MV-4-11 (cell line): Measurements from ENCODE around the gene PRR15L.
"Not testable (repeated sequence)": the region's sequence is repeated elsewhere in the genome, so short reads cannot be mapped to it uniquely, and the experiment has no call there.

ENCODE experiments used
- DNase-seq: peaks from one replicate; lab custom pipeline; 2025; lab: John Stamatoyannopoulos, UW

Gene PRR15L

GRCh38 chr17:47957591-47958490, at the start of gene PRR15L:
TSS of gene PRR15L (minus strand) at chr17:47957883. CDS start at chr17:47953234, 4,649 bp downstream.
- DNase-seq, result no peak

GRCh38 chr17:48006936-48007709, 49.4 kb upstream of the PRR15L start:
- DNase-seq, result peak; percentile 28

- no peak for DNase-seq
Observed at GRCh38 chr17:48004983-48005382, 47.3 kb upstream of the PRR15L start.

- DNase-seq, result no peak
Observed at GRCh38 chr17:48003417-48004151, 45.9 kb upstream of the PRR15L start.

GRCh38 chr17:48002916-48003416, 45.3 kb upstream of the PRR15L start:
- no peak for DNase-seq

GRCh38 chr17:48002266-48002915, 44.7 kb upstream of the PRR15L start:
- peak; percentile 95 for DNase-seq

- DNase-seq, result not testable (repeated sequence)
Observed at GRCh38 chr17:48001657-48002056, 44.0 kb upstream of the PRR15L start.

GRCh38 chr17:48001197-48001596, 43.5 kb upstream of the PRR15L start:
- DNase-seq, result peak; percentile 50

GRCh38 chr17:47999582-47999981, 41.9 kb upstream of the PRR15L start:
- peak; percentile 48 for DNase-seq

- DNase-seq, result no peak
Observed at GRCh38 chr17:47998044-47998443, 40.4 kb upstream of the PRR15L start.

- DNase-seq, result no peak
Observed at GRCh38 chr17:47997586-47997985, 39.9 kb upstream of the PRR15L start.

- no peak for DNase-seq
Observed at GRCh38 chr17:47996201-47996600, 38.5 kb upstream of the PRR15L start.

GRCh38 chr17:47995241-47995935, 37.7 kb upstream of the PRR15L start:
- DNase-seq, result no peak

- DNase-seq, result no peak
Observed at GRCh38 chr17:47994724-47995123, 37.0 kb upstream of the PRR15L start.

- DNase-seq, result no peak
Observed at GRCh38 chr17:47993964-47994363, 36.3 kb upstream of the PRR15L start.

GRCh38 chr17:47993031-47993564, 35.4 kb upstream of the PRR15L start:
- no peak for DNase-seq

- DNase-seq, result no peak
Observed at GRCh38 chr17:47992216-47992615, 34.5 kb upstream of the PRR15L start.

GRCh38 chr17:47990962-47991731, 33.5 kb upstream of the PRR15L start:
- DNase-seq, result no peak

GRCh38 chr17:47989700-47990099, 32.0 kb upstream of the PRR15L start:
- no peak for DNase-seq

- DNase-seq, result no peak
Observed at GRCh38 chr17:47989159-47989558, 31.5 kb upstream of the PRR15L start.
